Measurements from ENCODE around the gene CTDNEP1.

DNA sequence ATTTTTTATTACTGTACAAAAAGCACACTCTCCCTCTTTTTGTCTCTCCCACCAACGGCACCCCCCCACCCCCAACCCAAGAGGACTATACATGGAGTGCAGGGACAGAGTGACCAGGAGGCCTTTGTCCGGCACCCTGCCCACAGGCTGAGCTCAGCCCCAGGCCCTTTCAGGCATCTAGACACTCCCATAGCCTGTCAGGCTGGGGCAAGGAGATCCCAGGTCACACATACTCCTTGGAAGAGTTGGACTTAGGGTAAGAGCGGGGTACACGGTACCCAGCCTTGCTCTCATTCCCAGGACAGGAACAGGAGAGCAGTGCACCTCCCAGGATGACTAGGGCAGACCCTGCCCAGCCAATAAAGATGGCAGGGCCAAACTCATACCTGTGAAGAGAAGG is 8.6 kb upstream of the CTDNEP1 start:
- TF ChIP-seq, protein P1, sequence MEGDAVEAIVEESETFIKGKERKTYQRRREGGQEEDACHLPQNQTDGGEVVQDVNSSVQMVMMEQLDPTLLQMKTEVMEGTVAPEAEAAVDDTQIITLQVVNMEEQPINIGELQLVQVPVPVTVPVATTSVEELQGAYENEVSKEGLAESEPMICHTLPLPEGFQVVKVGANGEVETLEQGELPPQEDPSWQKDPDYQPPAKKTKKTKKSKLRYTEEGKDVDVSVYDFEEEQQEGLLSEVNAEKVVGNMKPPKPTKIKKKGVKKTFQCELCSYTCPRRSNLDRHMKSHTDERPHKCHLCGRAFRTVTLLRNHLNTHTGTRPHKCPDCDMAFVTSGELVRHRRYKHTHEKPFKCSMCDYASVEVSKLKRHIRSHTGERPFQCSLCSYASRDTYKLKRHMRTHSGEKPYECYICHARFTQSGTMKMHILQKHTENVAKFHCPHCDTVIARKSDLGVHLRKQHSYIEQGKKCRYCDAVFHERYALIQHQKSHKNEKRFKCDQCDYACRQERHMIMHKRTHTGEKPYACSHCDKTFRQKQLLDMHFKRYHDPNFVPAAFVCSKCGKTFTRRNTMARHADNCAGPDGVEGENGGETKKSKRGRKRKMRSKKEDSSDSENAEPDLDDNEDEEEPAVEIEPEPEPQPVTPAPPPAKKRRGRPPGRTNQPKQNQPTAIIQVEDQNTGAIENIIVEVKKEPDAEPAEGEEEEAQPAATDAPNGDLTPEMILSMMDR (IDR thresholded peaks at IDR 0.05 in 4 of 5, conservative IDR thresholded peaks at IDR 0.05 in 1 of 5) = no peak
- TF ChIP-seq POLR2A (IDR thresholded peaks at IDR 0.05) = no peak
